HL-60 (cell line): Measurements from ENCODE around the gene ENG.

Experiments
- CTCF ChIP-seq: IDR thresholded peaks from one replicate; pipeline ENCODE4 v1.5.1; 2011; ENCODE audit warnings: low read length, control low read depth, inconsistent platforms; ENCODE audit not compliant: insufficient read depth
- GABPA ChIP-seq: IDR thresholded peaks from 2 replicates; pipeline ENCODE4 v1.6.1; 2012; ENCODE audit warnings: low read depth
- POLR2AphosphoS5 ChIP-seq: IDR thresholded peaks from 2 replicates; pipeline ENCODE4 v1.6.1; 2012; ENCODE audit warnings: low read depth

- TF ChIP-seq CTCF (no peak), POLR2AphosphoS5 (no peak), GABPA (no peak)
Observed at GRCh38 chr9:127870887-127871286, 16.4 kb upstream of the ENG start.
